T47D (cell line): ENCODE data around the gene ATP8A2.
"Not testable (repeated sequence)": the region's sequence is repeated elsewhere in the genome, so short reads cannot be mapped to it uniquely, and the experiment has no call there.

Source experiments
- DNase-seq, 2 experiments: peaks; one replicate each; pipeline versions ENCODE4 v3.0.0 to v3.0.0-alpha.2; 2011 to 2012; ENCODE audit warnings: low read depth in 1 of 2, low spot score in 1 of 2
- JUND ChIP-seq: IDR thresholded peaks from 2 replicates; pipeline ENCODE4 v1.6.1; 2012; ENCODE audit warnings: low read depth
- in situ Hi-C: cut with HindIII; loops from 2 replicates; pipeline ENCODE4 v1.10.0; 2016; ENCODE audit warnings: low sequenced_read_pairs, low pct_unique_long_range_greater_than_20kb

ATP8A2 gene

DNA sequence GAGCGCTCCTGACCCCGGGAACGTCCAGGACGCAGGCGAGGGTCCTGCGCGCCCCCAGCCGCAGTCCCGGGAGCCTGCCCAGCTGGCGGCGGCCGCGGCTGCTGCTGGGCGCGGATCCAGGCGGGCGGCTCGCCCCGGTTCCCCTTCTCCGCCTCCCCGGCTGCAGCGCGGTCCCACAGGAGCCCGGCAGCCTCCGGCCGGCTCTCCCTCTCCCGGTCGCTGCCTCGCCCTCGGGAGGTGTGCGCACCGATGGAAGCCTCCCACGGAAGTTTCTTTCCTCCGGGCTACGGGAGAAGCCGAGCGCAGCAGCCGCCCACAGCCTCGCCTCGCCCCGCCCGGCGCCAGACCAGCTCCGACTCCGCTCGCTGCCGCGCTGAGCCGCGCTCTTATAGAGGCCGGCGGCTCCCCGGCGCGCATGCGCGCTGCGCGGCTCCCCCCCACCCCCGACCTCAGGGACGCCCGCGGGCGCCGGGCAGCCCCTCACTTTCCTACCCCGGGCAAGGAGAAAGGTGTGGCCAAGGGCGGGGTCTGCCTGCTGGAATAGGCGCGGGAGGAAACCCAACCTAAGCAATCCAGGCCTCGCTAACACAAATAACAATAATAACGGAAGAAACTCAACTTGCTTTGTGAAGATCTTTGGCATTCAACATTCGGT is 680.0 kb downstream of the ATP8A2 start, which contains the start of gene SHISA2:
TSS of gene SHISA2 (minus strand) at position 360 of the 655 bp plus-strand sequence. CDS start 1,041 bp downstream, outside the sequence.
- peak; percentile 69 to 75 for DNase-seq
- no peak for TF ChIP-seq JUND
- in situ Hi-C loops, result no loop called here

DNA sequence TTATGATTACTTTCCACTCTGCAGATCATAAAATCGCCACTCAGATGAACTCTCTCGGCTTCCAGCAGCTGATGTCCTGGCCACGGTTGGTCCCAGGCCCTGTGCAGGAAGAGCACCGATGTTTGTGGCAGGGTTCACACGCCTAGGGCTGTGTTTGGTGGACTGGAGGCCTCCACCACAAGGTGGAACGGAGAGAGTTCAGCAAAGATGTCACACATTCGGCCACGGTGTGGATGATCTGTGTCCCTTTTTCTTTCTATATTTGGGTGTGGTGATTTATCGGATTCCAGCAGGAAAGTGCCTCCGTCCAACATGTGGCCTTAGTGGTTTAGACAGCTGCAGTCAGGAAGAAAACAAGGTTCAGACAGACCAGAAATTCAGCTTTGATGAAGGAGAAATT is 680.6 kb downstream of the ATP8A2 start:
- in situ Hi-C loops, result no loop called here
- DNase-seq, result no peak
- TF ChIP-seq JUND, result no peak

DNA sequence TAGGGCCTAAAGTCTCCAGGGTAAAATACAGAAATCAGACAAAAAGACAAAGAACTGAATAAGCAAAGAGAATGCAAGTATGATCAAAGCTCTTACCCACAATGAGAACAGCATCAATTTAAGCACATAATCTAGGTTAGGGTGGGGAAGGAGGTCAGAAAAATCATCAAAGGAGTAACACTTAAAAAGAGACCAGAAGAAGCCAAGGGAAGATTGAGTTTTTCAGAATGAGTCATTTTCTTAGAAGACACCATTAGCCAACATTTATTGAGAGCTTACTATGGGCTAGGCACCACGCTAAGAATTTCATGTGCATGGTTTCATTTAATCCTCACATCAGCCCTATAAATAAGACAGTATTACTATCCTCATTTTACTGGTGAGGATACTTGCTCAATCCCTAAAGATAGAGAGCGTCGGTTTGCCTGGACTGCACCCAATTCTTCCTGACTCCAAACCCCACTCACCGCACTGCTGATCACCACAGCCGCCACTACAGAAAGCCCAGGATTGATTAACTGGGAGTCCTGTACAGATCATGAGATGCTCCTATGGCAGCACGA is 681.7 kb downstream of the ATP8A2 start:
- no peak for TF ChIP-seq JUND
- no peak for DNase-seq
- in situ Hi-C loops, result no loop called here

DNA sequence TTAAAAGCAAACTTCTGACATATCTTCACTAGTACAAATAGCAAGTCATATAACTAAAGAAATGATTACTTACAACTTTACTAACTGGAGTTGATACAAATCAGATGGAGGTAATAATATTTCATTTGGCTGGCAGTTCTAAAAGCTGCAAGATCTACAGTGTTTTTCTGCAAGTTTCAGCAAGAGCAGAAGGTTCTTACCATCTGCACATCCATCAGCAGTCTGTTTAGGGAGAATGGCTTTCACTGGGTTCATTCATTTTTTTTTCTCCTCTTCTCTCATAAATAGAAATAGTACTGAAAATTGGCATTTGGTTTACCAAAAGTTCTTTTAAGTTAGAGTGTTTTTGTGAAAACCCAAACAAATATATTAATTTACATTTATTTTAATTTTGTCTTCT is 683.1 kb downstream of the ATP8A2 start:
- in situ Hi-C loops, result no loop called here
- TF ChIP-seq JUND, result no peak

DNA sequence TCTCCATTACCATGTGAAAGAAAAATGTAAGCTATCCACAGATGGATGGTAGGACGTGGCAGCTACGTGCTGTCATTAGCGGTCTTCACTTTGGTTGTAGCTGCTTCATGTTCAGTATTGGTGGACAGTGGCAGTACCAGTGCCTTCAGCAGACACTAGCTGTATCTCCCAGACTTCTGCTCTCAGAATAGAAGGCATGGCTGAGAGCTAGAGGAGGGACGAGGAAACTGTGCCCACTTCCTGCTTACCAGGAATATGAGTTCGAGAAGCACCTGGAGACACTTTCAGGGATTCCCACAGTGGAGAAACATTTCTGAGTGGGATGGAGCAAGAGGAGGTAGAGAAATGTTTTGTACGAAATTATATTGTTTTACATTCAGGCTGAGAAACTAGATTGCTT is 686.9 kb downstream of the ATP8A2 start:
- in situ Hi-C loops, result no loop called here
- no peak for DNase-seq
- TF ChIP-seq JUND, result no peak

More for the DNA sequence above, 683.1 kb downstream of the ATP8A2 start:
- DNase-seq, result no peak

DNA sequence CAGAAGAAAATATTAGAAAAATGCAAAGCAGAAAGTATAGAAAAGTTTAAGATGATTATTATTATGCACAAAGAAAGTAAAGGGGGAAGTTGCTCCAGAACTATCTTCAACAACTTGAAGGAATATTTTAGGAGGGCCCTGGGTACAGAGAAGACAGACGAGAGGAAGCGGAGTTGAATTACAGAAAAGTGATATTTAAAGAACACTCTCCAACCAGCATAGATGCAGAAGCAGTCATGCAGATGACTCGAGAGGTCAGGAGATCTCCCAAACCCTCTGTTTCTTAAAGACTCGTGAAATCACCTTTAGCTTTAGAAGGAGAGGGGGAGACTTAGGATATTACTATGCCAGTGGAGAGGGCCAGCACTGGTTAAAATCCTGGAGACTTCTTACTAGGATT is 688.6 kb downstream of the ATP8A2 start:
- in situ Hi-C loops, result no loop called here
- DNase-seq, result no peak
- TF ChIP-seq JUND, result no peak

DNA sequence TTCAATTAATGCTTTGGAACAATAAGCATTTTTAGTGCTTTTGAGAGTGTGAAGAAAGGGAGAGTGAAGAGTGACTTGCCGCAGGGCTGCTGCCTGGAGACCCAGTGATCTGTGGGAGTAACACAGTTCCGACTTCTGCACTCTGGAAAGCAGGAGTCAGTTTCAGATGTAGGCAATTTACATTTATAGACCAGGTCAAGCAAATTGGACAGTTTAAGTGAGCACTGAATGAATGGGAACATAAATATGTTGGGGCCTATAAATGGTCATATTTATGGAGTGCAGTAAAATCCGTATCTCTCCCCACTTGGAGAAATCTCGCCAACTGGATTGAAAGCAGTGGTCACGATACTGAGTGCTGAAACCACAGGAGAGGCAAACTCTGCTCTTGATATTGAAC is 689.5 kb downstream of the ATP8A2 start:
- no peak for DNase-seq
- no peak for TF ChIP-seq JUND
- in situ Hi-C loops, result no loop called here

DNA sequence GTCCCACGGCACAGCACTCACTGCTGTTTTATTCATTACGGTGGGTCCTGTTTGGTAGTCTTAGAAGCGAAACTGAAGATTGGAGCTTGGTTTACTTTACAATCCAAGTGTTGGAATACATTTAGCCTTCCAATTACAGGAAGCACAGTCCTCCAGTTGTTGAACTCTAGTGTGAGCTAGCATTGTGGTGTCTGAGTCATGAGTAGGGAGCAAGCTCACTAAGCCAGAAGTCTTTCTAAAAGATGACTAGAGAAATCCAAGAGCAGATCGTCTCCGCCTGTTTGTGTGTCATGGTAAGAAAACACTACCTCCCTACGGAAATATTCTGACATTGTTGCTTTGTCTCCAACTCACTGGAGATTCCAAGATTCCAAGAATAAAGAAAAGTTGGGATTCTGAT is 690.2 kb downstream of the ATP8A2 start:
- peak in 1 of 2 experiments; percentile 16 for DNase-seq
- in situ Hi-C loops, result no loop called here
- TF ChIP-seq JUND, result no peak

DNA sequence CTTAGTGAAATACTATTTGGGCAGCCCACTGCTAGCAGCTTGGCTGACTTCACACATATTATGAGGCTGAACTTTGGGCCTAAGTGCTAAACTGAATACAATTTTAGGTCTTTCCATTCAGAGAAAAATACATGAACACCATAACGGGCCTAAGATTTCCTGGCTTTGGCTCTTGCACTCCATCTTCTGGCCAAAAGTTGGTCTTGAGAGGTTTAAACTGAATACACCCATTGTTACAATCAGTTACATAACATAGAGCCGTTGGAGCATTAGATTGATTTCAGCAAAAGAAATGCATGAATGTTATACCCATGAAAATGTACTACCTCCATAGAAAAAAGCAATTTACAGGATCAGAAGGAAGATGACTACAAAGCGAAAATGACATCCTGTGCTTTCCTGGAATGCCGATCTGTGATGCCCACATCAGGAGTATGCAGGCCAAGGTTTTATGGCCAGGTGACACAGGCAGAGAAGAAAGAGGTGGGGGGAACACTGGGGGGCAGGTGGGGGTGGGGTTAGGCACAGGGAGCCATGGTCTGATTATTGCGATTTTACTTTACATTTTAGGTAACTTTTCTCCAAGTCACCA is 691.2 kb downstream of the ATP8A2 start:
- in situ Hi-C loops, result no loop called here
- peak in 1 of 2 experiments; percentile 72 for DNase-seq
- no peak for TF ChIP-seq JUND

DNA sequence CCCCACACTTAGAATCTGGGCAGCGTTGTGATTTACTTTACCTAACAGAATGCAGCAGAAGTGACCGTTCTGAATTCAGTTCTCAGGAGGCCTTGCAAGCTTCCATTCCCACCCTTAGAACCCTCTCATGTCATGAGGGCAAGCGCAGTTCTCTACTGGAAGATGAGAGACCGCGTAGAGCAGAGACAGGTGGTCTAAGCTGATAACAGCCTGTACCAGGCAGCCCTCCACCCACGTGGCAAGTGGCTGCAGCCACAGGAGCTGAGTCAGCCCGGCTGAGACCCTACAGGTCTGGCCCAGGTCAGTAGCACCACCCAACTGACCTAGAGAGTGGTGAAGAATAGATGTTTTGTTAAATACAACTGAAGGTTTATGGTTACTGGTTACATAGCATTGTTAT is 694.7 kb downstream of the ATP8A2 start:
- DNase-seq, in situ Hi-C loops: not testable (repeated sequence)

DNA sequence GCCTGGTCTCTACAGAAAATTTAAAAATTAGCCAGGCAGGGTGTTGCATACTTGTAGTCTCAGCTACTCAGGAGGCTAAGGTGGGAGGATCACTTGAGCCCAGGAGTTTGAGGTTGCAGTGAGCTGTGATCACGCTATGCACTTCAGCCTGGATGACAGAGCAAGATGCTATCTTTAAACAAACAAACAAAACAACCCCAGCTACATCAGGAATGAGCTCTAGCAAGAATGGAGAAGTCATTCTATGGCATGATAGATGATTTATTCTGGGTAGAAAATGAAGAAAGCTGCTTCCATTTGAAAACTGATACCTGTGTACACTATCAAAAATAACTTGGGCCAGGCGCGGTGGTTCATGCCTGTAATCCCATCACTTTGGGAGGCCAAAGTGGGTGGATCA is 695.8 kb downstream of the ATP8A2 start:
- in situ Hi-C loops, result no loop called here
- TF ChIP-seq JUND, result no peak
- DNase-seq, result peak in 1 of 2 experiments; percentile 14

DNA sequence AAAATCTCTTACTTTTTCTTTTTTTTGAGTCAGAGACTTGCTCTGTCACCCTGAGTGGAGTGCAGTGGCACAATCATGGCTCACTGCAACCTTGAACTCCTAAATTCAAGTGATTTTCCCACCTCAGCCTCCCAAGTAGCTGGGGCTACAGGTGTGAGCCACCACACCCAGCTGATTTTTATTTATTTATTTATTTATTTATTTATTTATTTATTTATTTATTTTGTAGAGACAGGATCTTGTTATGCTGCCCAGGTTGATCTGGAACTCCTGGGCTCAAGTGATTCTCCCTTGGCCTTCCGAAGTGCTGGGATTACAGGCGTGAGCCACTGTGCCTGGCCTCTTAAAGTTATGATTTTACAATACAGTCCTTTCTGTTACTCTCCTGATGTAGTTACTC is 696.6 kb downstream of the ATP8A2 start:
- in situ Hi-C loops, DNase-seq: not testable (repeated sequence)

DNA sequence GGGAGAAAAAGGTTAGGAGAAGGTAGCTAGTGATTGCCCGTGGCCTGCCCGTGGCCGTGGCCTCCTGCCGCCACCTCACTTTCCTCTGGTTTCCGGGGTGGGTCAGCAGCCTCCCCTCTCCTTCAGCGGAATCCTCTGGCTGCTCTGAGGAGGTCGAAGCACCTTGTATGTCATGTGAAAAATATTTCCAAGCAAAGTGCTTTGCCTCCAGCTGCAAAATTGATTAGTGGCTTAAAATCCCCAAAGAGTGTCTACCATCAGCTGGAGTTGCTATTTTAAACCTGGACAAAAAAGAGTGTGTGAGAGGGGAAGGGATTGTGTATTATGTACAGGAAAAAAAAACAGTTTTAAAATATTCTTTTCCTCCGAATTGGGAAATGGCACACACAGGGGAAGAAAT is 697.9 kb downstream of the ATP8A2 start:
- DNase-seq, in situ Hi-C loops: not testable (repeated sequence)

DNA sequence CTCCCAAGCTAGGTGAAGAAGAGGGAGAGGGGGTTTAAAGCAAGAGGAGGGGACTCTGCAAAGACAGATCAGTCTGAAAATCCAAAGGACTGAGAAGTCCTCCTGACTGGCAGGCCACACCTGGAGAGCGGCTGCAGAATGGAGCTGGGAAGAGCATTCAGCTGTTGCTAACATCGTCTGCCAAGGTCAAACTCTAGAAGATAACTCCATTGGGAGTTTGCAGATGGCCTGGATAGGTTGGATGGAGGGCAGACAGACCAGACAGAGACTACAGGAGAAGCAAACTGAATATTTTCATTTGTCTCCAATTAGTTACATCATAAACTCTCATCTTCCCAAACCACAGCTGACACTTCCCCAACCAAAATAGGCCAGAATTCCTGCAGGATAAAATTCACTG is 699.9 kb downstream of the ATP8A2 start:
- in situ Hi-C loops, result no loop called here
- TF ChIP-seq JUND, result no peak
- no peak for DNase-seq

DNA sequence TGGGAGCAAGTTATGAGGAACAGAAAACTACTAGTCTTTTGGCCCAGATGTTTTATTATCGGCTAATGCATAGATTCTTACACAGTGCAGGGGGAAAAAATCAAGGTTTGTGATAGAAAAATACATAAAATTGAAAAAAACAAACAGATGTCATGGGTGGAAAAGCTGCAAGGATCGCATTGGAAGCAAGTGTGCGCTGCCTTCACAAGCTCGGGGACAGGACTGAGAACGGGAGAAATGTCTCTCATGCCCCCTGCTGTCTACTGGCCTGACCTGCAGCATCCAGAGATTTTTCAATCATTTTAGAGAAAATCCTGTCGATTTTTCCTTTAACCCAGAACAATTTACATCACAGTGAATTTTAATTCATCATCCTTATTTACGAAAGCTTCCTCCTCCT is 700.6 kb downstream of the ATP8A2 start:
- DNase-seq, in situ Hi-C loops: not testable (repeated sequence)
